GM12892 (cell line): ENCODE data around the gene CNTNAP5.

ENCODE experiments used
- POLR2A ChIP-seq: IDR thresholded peaks from 2 replicates; pipeline ENCODE4 v1.6.1; 2011; ENCODE audit warnings: low read depth, low read length, control low read depth
- POLR2AphosphoS5 ChIP-seq: IDR thresholded peaks from 2 replicates; pipeline ENCODE4 v1.6.1; 2011; ENCODE audit warnings: low read depth, low read length, control low read depth
- TAF1 ChIP-seq: IDR thresholded peaks from 2 replicates; pipeline ENCODE4 v1.6.1; 2011; ENCODE audit warnings: low read depth, mild to moderate bottlenecking, control low read depth, low read length, borderline replicate concordance

GRCh38 chr2:124328397-124328796 is 303.3 kb downstream of the CNTNAP5 start:
- no peak for TF ChIP-seq POLR2AphosphoS5
- no peak for TF ChIP-seq POLR2A
- no peak for TF ChIP-seq TAF1
